GM10266 (cell line): ENCODE results near the gene CASZ1.

Experiments
- DNase-seq: peaks from one replicate; pipeline ENCODE4 v3.0.0; 2012; ENCODE audit errors: extremely low spot score
- TF ChIP-seq, protein P1 (sequence below): IDR thresholded peaks from 2 replicates; pipeline ENCODE4 v1.5.1; 2012; ENCODE audit warnings: mild to moderate bottlenecking, low read depth; ENCODE audit not compliant: control insufficient read depth, insufficient read depth; ENCODE audit errors: missing control alignments

Gene CASZ1

DNA sequence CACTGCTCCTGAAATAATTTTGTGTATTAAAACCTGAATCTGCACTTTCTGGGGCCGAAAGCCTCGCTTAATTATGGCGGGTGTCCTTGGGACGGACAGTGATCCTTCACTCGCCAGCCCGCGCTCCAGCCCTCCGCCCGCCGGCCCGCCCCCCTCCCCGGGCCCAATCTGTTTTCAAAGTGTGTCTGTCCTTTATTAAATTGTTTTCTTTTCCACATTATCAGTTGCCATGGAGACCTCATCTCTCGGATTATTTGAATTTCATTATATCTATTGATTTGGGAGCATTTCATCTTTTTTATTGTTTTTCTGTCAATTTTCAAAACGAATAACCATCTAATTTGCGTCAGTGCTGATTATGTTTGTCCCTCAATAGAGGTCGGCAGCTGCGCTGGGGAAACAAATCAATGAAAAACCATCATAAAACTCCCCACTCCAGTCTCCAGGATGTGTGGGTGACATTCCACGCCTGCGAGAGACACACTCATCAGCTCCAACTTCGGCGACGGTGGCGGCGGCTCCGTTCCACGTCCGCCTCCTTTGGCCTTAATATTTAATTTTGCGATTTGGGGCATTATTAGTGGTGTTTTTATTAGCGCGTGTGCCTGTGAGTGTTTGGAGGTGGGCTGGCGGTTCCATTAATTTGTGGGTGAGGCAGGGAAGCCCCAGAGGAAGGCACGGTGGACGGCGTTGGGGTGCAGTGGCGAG is 123.9 kb downstream of the CASZ1 start:
- no peak for DNase-seq
- TF ChIP-seq, protein P1, sequence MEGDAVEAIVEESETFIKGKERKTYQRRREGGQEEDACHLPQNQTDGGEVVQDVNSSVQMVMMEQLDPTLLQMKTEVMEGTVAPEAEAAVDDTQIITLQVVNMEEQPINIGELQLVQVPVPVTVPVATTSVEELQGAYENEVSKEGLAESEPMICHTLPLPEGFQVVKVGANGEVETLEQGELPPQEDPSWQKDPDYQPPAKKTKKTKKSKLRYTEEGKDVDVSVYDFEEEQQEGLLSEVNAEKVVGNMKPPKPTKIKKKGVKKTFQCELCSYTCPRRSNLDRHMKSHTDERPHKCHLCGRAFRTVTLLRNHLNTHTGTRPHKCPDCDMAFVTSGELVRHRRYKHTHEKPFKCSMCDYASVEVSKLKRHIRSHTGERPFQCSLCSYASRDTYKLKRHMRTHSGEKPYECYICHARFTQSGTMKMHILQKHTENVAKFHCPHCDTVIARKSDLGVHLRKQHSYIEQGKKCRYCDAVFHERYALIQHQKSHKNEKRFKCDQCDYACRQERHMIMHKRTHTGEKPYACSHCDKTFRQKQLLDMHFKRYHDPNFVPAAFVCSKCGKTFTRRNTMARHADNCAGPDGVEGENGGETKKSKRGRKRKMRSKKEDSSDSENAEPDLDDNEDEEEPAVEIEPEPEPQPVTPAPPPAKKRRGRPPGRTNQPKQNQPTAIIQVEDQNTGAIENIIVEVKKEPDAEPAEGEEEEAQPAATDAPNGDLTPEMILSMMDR: no peak

DNA sequence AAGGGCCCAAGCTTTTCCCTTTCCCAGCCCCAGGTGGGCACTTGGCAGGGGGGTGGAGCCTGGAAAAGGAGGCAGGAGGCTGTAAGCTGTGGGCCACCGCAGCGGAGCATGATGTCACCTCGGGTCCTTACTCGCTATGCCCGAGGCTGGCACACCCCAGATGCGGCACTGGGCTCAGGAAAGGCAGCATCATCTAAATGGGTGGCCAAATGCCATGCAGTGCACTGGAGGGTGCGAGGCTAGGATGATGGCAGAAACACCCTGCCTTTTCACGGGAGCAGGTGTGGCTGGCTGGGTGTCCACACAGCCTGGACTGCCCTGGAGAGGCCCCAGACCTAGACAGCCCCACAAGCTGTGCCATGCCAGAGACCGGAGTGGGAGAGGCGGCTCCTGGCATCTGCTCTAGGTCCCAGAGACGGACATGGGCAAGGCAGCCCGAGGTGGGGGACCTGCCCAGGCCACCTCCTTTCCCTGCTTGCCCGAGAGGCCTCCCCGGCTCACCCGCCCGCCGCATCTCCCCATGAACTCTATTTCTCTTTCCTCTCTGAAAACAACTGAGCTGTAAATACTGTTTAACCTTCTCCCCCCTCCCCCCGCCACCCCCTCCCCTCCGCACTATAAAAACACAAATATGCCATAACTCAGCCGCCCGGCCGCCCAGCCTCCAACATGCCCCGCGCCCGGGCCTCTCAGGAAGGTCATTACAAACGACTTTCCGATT is 124.7 kb downstream of the CASZ1 start:
- TF ChIP-seq, protein P1: no peak
- no peak for DNase-seq

DNA sequence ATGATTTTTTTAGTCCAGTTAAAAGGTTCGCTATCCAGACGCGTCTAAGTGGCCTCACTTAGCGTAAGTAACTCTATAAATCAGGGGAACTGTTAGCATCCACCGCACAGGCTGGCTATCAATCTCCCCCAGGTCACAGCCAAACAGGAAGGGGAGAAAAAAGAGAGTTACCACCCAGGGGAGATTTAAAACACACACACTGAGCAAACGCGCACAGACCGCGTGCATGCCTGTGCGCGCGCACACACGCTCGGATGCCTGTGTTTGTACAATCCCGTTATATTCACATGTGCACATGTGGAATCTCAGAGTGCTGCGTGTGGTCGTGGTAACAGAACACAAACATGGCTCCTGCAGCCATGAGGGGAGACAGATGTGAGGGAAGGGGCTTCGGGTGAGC is 125.4 kb downstream of the CASZ1 start:
- TF ChIP-seq, protein P1: no peak
- no peak for DNase-seq

DNA sequence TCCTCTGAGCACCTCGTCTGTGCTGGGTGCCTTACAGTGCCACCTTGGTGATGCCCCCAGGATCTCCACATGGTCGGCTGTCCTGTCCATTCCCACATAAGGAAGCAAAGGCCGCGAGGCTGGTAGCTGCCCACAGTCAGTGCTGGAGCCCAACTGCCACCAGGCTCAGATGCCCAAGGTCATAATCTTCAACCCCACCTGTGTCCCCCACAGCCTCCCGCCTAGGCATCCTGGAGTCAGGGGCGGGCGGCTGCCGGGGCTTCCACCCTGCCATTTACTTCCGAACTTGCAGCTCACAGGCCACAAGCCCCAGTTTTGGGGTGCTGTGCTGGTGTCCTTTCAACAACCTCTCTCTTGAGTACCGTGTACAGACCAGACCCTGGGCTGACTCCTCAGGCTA is 126.3 kb downstream of the CASZ1 start:
- TF ChIP-seq, protein P1: no peak
- DNase-seq: no peak

DNA sequence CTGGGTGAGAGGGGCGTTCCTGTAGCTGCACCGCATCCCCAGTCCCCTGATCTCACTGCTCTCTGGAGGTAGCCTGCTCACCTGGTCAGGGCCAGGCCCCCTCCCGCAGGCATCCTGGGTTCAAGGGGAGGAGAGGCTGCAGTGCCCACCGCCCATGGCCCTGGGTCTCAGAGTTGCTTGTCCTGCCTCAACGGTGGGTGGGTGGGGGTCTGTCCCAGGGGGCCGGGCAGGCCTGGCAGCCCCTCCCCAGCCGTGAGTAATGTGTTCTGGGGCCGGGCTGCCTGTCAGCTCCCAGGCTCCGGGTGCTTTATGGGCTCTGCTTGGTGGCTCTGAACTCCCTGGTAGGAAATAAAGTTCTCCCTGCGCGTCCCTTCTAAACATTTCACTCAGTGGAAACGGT is 126.9 kb downstream of the CASZ1 start:
- TF ChIP-seq, protein P1: no peak
- no peak for DNase-seq

DNA sequence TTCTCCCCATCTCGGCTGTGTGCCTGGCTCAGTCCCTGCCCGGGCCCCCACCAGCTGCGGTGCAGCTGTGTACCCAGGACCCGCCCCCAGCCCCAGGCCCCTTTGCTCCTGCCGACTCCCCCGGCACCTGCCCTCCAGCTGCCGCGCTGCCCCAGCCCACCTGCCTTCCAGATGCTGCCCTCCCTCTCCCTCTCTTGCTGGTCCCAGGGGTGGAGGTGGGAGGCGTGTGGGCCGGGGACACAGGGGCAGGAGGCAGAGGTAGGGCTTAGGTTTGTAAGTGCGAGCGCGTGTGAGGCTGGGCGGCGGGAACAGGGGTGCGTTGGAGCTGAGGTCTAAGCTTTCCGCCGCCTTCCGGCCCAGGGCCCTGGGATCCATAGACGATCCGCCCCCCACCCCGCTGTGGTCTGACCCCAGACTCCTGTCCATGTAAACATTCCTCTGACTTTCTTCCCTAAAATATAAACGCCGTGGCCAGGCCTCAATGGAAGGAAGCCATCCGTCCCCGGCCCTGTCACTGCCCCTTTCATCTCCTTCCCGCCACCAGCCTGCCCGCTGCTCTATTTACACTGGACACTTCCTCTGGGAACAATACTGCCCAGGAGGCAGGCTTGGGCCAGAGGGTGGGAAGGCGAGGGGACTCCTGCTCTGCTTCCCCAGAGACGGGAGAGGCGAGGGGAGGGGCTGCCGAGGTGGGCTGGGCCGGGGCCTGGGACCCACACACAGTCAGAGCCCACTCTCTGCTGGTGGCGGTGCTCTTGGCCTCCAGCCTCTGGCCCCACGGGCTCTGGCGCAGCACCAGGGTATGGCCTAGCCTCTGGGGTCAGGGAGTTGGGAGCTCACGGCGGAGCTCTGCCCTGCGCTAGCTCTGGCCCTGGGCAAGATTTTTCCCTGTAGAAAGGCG is 128.3 kb downstream of the CASZ1 start:
- TF ChIP-seq, protein P1: no peak
- no peak for DNase-seq
